Measurements from ENCODE around the gene TAF1C. TPM values are rescaled to one million over a fixed set of nuclear protein-coding genes. Genes with fewer than 3 reads are reported as not detected.

The TAF1C gene
- total and polyA plus RNA-seq, 2 donors (not counting 3 experiments of a cell fraction or from before 2014, with no cell fraction given): 57.2 to 77.6 TPM

DNA sequence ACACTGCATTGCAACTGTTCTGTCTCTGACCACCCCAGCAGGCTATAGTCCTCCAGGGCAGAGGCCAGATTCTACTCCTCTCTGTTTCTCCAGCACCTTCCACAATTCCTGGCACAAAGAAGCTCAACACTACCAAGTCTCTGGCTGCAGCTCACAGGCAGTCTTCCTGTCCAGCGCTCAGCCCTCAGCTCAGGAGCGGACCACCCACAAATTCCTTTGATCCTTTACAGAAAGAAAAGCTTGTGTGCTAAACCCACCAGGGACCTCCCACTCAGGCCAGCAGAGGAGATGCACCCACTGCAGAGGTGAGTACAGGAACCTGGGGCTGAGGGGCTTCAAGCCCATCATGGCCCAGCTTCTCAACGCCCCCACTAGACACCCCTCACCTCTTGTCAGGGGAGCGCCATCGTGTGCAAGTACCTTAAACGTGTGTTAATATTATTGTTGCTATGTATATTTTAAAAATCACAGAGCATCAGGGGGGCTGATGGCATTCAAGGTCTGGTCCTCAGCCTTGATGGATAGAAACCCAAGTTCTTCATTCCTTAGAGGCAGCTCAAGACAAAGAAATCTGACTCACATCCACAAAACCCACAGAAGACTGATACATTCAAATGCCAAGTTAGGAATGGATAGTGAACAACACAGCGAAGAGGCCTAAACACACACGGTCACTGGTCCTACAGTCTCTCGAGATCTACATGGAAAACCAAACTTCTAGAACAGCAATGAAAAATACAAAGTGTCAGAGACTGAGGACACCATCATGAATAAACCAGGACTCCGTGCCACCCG lies 50.3 kb downstream of the TAF1C start:
- DNase-seq (ENCODE audit: low read depth, low spot score): no peak
- H3K27ac ChIP-seq (ENCODE audit: insufficient read depth, low read depth, low read length): no peak overlapping the region

DNA sequence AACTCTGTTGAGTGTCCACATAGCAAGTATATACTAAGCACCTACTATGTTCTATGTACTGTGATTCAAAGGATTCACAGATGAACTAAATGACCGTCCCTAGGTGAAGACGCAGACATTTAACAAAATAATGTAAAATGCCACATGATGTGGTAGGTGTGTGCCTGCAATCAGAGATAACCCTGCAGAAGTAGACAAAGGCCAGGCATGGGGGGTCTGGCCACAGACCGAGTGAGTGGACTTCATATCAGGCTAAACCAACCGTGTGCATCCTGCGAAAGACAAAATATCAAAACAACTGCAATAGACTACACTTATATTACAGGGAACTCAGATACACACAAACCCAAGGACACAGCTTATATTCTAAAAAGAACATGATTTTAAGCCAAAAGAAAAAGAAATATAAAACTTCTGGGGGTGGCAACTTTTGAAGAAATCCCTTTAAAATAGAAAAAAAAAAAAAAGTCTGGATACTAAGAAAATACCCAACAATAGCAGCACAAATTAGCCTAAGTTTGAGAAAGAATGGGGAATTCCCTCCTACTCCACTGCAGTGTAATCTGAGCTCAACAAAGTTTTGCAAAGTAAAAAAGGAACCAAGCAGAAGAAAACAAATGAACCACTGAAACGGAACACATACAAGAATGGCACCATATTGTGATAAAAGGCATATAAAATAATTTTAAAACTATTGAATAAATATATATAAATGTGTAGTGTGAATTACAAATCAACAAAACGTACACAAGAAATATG lies 54.2 kb downstream of the TAF1C start:
- ChIA-PET POLR2A (no interaction called here), CTCF (interaction anchor here (1.3 kb wide), 1 partner anchor 46 kb away, joined by 3 read pairs; no protein-coding TSS in a partner anchor)
- FAIRE-seq (no peak), DNase-seq (ENCODE audit: low read depth, low spot score) (no peak)
- intact Hi-C loops (cut with micrococcal nuclease): no loop called here
- peaks cover 7% of the 10 kb centered on the region for H3K79me2 ChIP-seq (ENCODE audit: control insufficient read depth, insufficient read depth, low read length)
- no peak overlapping the region for H3K9ac ChIP-seq (replicated peaks; ENCODE audit: extremely low read depth, insufficient read depth, low read length)
- no peaks in the 10 kb centered on the region for H4K20me1 ChIP-seq (replicated peaks; ENCODE audit: control insufficient read depth, extremely low read depth, insufficient read depth, low read length)
- H3K4me3 ChIP-seq (replicated peaks in 1 of 3; ENCODE audit: insufficient read depth in 1 of 3, low read depth in 1 of 3, low read length in 3 of 3): no peak overlapping the region
- H3K9me3 ChIP-seq (replicated peaks; ENCODE audit: control insufficient read depth, insufficient read depth, low read length): no peaks in the 10 kb centered on the region
- BruUV-seq (replicated peaks): no TSS peak
- no peak overlapping the region for H3K4me2 ChIP-seq (ENCODE audit: insufficient read depth, low read length)
- no peaks in the 10 kb centered on the region for H3K4me1 ChIP-seq (ENCODE audit: control insufficient read depth, extremely low read depth, insufficient read depth, low read length)
- no peaks in the 10 kb centered on the region for H3K9me1 ChIP-seq (replicated peaks; ENCODE audit: control insufficient read depth, extremely low read depth, insufficient read depth, low read length)
- H2AFZ ChIP-seq (ENCODE audit: low read depth, low read length): no peak overlapping the region
- dilution Hi-C loops (cut with MboI; ENCODE audit: extremely low pct_ligation_motif_present, low sequenced_read_pairs): no loop called here
- H3K36me3 ChIP-seq (ENCODE audit: control insufficient read depth in 2 of 2, extremely low read depth in 1 of 2, insufficient read depth in 2 of 2, low read length in 2 of 2): peaks cover 0 to 10% of the 10 kb centered on the region in 2 experiments
- no peaks in the 10 kb centered on the region for H3K27me3 ChIP-seq (ENCODE audit: control insufficient read depth in 2 of 2, insufficient read depth in 2 of 2, low read length in 2 of 2)
- TF ChIP-seq JUN (IDR thresholded peaks at IDR 0.05; ENCODE audit: borderline replicate concordance, insufficient read depth, insufficient read length, low read depth): no peak
- TF ChIP-seq POLR2AphosphoS5 (IDR thresholded peaks at IDR 0.05; ENCODE audit: insufficient read depth, low read depth, low read length): no peak
- TF ChIP-seq, protein P1, sequence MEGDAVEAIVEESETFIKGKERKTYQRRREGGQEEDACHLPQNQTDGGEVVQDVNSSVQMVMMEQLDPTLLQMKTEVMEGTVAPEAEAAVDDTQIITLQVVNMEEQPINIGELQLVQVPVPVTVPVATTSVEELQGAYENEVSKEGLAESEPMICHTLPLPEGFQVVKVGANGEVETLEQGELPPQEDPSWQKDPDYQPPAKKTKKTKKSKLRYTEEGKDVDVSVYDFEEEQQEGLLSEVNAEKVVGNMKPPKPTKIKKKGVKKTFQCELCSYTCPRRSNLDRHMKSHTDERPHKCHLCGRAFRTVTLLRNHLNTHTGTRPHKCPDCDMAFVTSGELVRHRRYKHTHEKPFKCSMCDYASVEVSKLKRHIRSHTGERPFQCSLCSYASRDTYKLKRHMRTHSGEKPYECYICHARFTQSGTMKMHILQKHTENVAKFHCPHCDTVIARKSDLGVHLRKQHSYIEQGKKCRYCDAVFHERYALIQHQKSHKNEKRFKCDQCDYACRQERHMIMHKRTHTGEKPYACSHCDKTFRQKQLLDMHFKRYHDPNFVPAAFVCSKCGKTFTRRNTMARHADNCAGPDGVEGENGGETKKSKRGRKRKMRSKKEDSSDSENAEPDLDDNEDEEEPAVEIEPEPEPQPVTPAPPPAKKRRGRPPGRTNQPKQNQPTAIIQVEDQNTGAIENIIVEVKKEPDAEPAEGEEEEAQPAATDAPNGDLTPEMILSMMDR (IDR thresholded peaks at IDR 0.05; ENCODE audit: extremely low read depth in 1 of 2, insufficient read depth in 1 of 2, low read depth in 1 of 2, low read length in 2 of 2): no peak
- TF ChIP-seq, protein P2, sequence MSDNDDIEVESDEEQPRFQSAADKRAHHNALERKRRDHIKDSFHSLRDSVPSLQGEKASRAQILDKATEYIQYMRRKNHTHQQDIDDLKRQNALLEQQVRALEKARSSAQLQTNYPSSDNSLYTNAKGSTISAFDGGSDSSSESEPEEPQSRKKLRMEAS (IDR thresholded peaks at IDR 0.05; ENCODE audit: insufficient read depth, insufficient read length): no peak
- no peak for TF ChIP-seq GATA2 (IDR thresholded peaks at IDR 0.05; ENCODE audit: insufficient read depth, insufficient read length, low read depth, low read length)
- TF ChIP-seq EZH2 (IDR thresholded peaks at IDR 0.05; ENCODE audit: borderline replicate concordance, low read depth, low read length, severe bottlenecking): no peak
- no peak for TF ChIP-seq MYC (IDR thresholded peaks at IDR 0.05; ENCODE audit: low read depth, low read length)
- TF ChIP-seq FOS (IDR thresholded peaks at IDR 0.05; ENCODE audit: borderline replicate concordance, insufficient read depth, low read length): no peak
- no peak for TF ChIP-seq POLR2A (IDR thresholded peaks at IDR 0.05; ENCODE audit: low read depth, low read length)
- no peak overlapping the region for H3K27ac ChIP-seq (ENCODE audit: insufficient read depth, low read depth, low read length)

More for the DNA sequence above, 50.3 kb downstream of the TAF1C start:
- dilution Hi-C loops (cut with MboI; ENCODE audit: extremely low pct_ligation_motif_present, low sequenced_read_pairs): no loop called here
- no peaks in the 10 kb centered on the region for H3K9me1 ChIP-seq (replicated peaks; ENCODE audit: control insufficient read depth, extremely low read depth, insufficient read depth, low read length)
- ChIA-PET POLR2A (no interaction called here), CTCF (no interaction called here)
- no peaks in the 10 kb centered on the region for H3K36me3 ChIP-seq (ENCODE audit: control insufficient read depth in 2 of 2, extremely low read depth in 1 of 2, insufficient read depth in 2 of 2, low read length in 2 of 2)
- no peaks in the 10 kb centered on the region for H3K27me3 ChIP-seq (ENCODE audit: control insufficient read depth in 2 of 2, insufficient read depth in 2 of 2, low read length in 2 of 2)
- TF ChIP-seq, protein P2 (IDR thresholded peaks at IDR 0.05; ENCODE audit: insufficient read depth, insufficient read length): no peak
- no peak for TF ChIP-seq GATA2 (IDR thresholded peaks at IDR 0.05; ENCODE audit: insufficient read depth, insufficient read length, low read depth, low read length)
- TF ChIP-seq POLR2AphosphoS5 (IDR thresholded peaks at IDR 0.05; ENCODE audit: insufficient read depth, low read depth, low read length): no peak
- peaks cover 15% of the 10 kb centered on the region for H3K79me2 ChIP-seq (ENCODE audit: control insufficient read depth, insufficient read depth, low read length)
- H3K4me3 ChIP-seq (replicated peaks in 1 of 3; ENCODE audit: insufficient read depth in 1 of 3, low read depth in 1 of 3, low read length in 3 of 3): no peak overlapping the region
- intact Hi-C loops (cut with micrococcal nuclease): no loop called here
- no TSS peak for BruUV-seq (replicated peaks)
- no peaks in the 10 kb centered on the region for H3K9me3 ChIP-seq (replicated peaks; ENCODE audit: control insufficient read depth, insufficient read depth, low read length)
- no peak for FAIRE-seq
- H3K4me1 ChIP-seq (ENCODE audit: control insufficient read depth, extremely low read depth, insufficient read depth, low read length): no peaks in the 10 kb centered on the region
- H3K9ac ChIP-seq (replicated peaks; ENCODE audit: extremely low read depth, insufficient read depth, low read length): no peak overlapping the region
- H4K20me1 ChIP-seq (replicated peaks; ENCODE audit: control insufficient read depth, extremely low read depth, insufficient read depth, low read length): peaks cover 2% of the 10 kb centered on the region
- no peak overlapping the region for H2AFZ ChIP-seq (ENCODE audit: low read depth, low read length)
- H3K4me2 ChIP-seq (ENCODE audit: insufficient read depth, low read length): no peak overlapping the region

All from endothelial cell of umbilical vein (primary cell).